HCT116 (cell line): ENCODE results near the gene OR11A1.

Experiments
- CEBPB ChIP-seq: IDR thresholded peaks from 2 replicates; pipeline ENCODE4 v1.6.1; 2012; ENCODE audit warnings: low read depth
- POLR2A ChIP-seq: IDR thresholded peaks from 2 replicates; pipeline ENCODE4 v1.7.0; 2011; ENCODE audit warnings: borderline replicate concordance; ENCODE audit not compliant: insufficient read depth, insufficient read length; ENCODE audit errors: extremely low read depth
- REST ChIP-seq: IDR thresholded peaks from 2 replicates; pipeline ENCODE4 v1.6.1; 2012; ENCODE audit warnings: low read depth
- TF ChIP-seq, protein P1 (sequence below), 3 experiments: fragments of 200-600 bp in 1 of 3; sonication (generic) in 1 of 3; IDR thresholded peaks in 2 of 3; conservative IDR thresholded peaks in 1 of 3; 2 replicates each; pipeline ENCODE4 v1.5.1; 2012 to 2017; ENCODE audit warnings: low read depth in 2 of 3, low read length in 2 of 3, antibody characterized with exemption in 1 of 3, borderline replicate concordance in 1 of 3, control low read depth in 1 of 3, mild to moderate bottlenecking in 1 of 3, mixed read lengths in 1 of 3, mixed run types in 1 of 3, moderate library complexity in 1 of 3; ENCODE audit not compliant: insufficient read depth in 1 of 3

DNA sequence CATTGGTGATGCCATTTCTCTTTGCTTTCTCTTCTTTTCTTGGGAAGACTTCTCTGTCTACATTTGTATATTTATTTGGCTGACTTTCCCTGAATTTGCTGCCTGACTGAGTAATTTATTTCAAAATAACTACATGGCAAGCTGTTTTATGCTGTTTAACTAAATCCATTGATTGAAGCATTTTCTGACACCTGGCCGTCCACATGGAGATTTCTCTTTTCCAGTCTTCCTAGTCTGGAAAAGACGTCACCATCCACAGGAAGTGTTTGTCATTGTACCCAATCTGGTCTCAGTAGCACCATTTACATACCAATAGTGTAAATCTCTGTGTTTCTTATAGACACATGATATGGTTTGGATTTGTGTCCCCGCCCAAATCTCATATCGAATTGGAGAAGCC is 40.1 kb upstream of the OR11A1 start:
- TF ChIP-seq, protein P1, sequence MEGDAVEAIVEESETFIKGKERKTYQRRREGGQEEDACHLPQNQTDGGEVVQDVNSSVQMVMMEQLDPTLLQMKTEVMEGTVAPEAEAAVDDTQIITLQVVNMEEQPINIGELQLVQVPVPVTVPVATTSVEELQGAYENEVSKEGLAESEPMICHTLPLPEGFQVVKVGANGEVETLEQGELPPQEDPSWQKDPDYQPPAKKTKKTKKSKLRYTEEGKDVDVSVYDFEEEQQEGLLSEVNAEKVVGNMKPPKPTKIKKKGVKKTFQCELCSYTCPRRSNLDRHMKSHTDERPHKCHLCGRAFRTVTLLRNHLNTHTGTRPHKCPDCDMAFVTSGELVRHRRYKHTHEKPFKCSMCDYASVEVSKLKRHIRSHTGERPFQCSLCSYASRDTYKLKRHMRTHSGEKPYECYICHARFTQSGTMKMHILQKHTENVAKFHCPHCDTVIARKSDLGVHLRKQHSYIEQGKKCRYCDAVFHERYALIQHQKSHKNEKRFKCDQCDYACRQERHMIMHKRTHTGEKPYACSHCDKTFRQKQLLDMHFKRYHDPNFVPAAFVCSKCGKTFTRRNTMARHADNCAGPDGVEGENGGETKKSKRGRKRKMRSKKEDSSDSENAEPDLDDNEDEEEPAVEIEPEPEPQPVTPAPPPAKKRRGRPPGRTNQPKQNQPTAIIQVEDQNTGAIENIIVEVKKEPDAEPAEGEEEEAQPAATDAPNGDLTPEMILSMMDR (IDR thresholded peaks at IDR 0.05 in 2 of 3, conservative IDR thresholded peaks at IDR 0.05 in 1 of 3; ENCODE audit: borderline replicate concordance in 1 of 3, insufficient read depth in 1 of 3, low read depth in 2 of 3, low read length in 2 of 3): no peak
- TF ChIP-seq REST (no peak), CEBPB (no peak), POLR2A (no peak)
